KMS-11 (cell line): ENCODE data around the gene DDX24.

ENCODE experiments used
- H2AFZ ChIP-seq: fragments of 200-600 bp; sonication (generic); 2 replicates; pipeline ENCODE4 v1.6.1; 2016; ENCODE audit warnings: antibody characterized with exemption, mixed run types, low read depth
- H3K27ac ChIP-seq: fragments of 200-600 bp; sonication (generic); 2 replicates; pipeline ENCODE4 v1.6.1; 2016; ENCODE audit warnings: mild to moderate bottlenecking, mixed run types
- H3K27me3 ChIP-seq: fragments of 200-600 bp; sonication (generic); 2 replicates; pipeline ENCODE4 v1.6.1; 2017; ENCODE audit warnings: mild to moderate bottlenecking, low read depth, mixed run types, moderate library complexity; ENCODE audit not compliant: insufficient read depth
- H3K36me3 ChIP-seq: fragments of 200-600 bp; sonication (generic); 2 replicates; pipeline ENCODE4 v1.6.1; 2017; ENCODE audit warnings: mild to moderate bottlenecking, mixed run types; ENCODE audit not compliant: insufficient read depth
- H3K4me1 ChIP-seq: fragments of 200-600 bp; sonication (generic); 2 replicates; pipeline ENCODE4 v1.6.1; 2016; ENCODE audit warnings: mild to moderate bottlenecking, low read depth, mixed run types; ENCODE audit not compliant: poor library complexity, severe bottlenecking
- H3K4me2 ChIP-seq: fragments of 200-600 bp; sonication (generic); 2 replicates; pipeline ENCODE4 v1.7.0; 2016; ENCODE audit warnings: mild to moderate bottlenecking, mixed run types
- H3K4me3 ChIP-seq: fragments of 200-600 bp; sonication (generic); IDR thresholded peaks from 2 replicates; pipeline ENCODE4 v1.6.1; 2017; ENCODE audit warnings: low read depth, low read length, mixed read lengths; ENCODE audit not compliant: insufficient read depth
- H3K79me2 ChIP-seq: fragments of 200-600 bp; sonication (generic); 2 replicates; pipeline ENCODE4 v1.6.1; 2016; ENCODE audit warnings: low read depth, mixed run types; ENCODE audit not compliant: insufficient read depth
- H3K9ac ChIP-seq: fragments of 200-600 bp; sonication (generic); 2 replicates; pipeline ENCODE4 v1.6.1; 2016; ENCODE audit warnings: mild to moderate bottlenecking, mixed run types
- H4K20me1 ChIP-seq: fragments of 200-600 bp; sonication (generic); 2 replicates; pipeline ENCODE4 v1.6.1; 2016; ENCODE audit warnings: mild to moderate bottlenecking, mixed run types; ENCODE audit not compliant: insufficient read depth
- CTCF ChIP-seq: fragments of 200-600 bp; sonication (generic); conservative IDR thresholded peaks from 2 replicates; pipeline ENCODE4 v1.6.1; 2017; ENCODE audit warnings: low read depth, mild to moderate bottlenecking, antibody characterized with exemption, low read length, moderate library complexity, mixed read lengths

The DDX24 gene

DNA sequence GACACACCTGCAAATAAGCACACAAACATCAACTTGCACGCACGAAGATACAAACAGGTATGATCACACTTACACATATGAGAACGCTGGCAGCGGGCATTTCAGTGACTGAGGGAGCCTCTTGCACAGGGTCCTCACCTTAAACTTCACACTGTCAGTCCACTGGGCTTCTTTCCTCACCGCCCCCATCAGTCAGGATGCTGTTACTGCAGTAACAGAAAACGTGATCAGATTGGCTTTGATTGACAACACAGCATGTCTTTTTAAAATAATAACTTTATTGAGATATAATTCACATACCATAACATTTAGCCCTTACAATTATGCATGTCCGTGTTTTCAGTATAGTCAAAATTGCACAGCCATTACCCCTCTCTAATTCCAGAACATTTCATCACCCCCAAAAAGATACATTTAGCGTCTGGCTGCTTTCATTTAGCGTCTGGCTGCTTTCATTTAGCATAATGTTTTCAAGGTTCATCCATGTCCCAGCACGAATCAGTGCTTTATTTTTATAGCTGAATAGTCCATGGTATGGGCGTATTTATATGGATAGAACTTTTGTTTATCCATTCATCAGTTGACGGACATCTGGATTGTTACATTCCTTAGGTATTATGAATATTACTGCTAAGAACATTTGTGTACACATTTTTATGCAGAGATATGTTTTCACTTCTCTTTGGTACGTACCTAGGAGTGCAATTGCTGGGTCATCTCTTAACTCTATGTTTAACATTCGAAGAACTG lies 75.5 kb downstream of the DDX24 start:
- H3K27ac ChIP-seq = no peak overlapping the region
- H2AFZ ChIP-seq = no peak overlapping the region
- no peak overlapping the region for H3K9ac ChIP-seq
- no peak overlapping the region for H3K4me2 ChIP-seq
- no peaks in the 10 kb centered on the region for H3K36me3 ChIP-seq
- H3K4me1 ChIP-seq = peaks cover 52% of the 10 kb centered on the region
- no peaks in the 10 kb centered on the region for H3K27me3 ChIP-seq
- no peak overlapping the region for H3K4me3 ChIP-seq
- TF ChIP-seq CTCF = peak; percentile 34
- no peaks in the 10 kb centered on the region for H3K79me2 ChIP-seq
- no peaks in the 10 kb centered on the region for H4K20me1 ChIP-seq

DNA sequence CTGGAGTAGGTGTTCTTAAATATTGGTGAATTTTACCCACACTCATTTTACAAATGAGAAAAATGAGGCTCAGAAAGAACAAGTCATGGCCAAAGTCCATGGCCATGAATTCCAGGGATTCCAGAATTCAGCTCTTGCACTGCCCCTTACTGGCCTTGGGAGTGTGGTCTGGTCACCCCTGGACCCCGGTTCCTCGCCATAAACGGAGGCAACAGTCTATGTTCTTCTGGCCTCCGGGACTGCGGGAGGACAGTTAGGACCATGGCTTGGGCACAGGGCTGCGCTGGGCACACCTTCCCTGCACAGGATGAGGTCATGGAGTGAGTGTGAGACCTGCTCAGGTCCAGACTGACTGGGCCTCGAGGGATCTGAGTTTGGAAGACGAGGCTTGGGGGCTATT lies 77.0 kb downstream of the DDX24 start:
- H3K27me3 ChIP-seq = no peaks in the 10 kb centered on the region
- no peak overlapping the region for H2AFZ ChIP-seq
- H3K36me3 ChIP-seq = no peaks in the 10 kb centered on the region
- no peaks in the 10 kb centered on the region for H4K20me1 ChIP-seq
- peaks cover 47% of the 10 kb centered on the region for H3K4me1 ChIP-seq
- no peak overlapping the region for H3K4me3 ChIP-seq
- no peak overlapping the region for H3K9ac ChIP-seq
- no peaks in the 10 kb centered on the region for H3K79me2 ChIP-seq
- H3K27ac ChIP-seq = no peak overlapping the region
- no peak overlapping the region for H3K4me2 ChIP-seq
- TF ChIP-seq CTCF = no peak

GRCh38 chr14:94003397-94003796 lies 77.6 kb downstream of the DDX24 start:
- no peak overlapping the region for H3K9ac ChIP-seq
- H3K4me3 ChIP-seq = no peak overlapping the region
- H3K79me2 ChIP-seq = no peaks in the 10 kb centered on the region
- H4K20me1 ChIP-seq = no peaks in the 10 kb centered on the region
- no peaks in the 10 kb centered on the region for H3K27me3 ChIP-seq
- H3K4me2 ChIP-seq = no peak overlapping the region
- peaks cover 47% of the 10 kb centered on the region for H3K4me1 ChIP-seq
- no peaks in the 10 kb centered on the region for H3K36me3 ChIP-seq
- H2AFZ ChIP-seq = no peak overlapping the region
- H3K27ac ChIP-seq = no peak overlapping the region
- TF ChIP-seq CTCF = no peak

DNA sequence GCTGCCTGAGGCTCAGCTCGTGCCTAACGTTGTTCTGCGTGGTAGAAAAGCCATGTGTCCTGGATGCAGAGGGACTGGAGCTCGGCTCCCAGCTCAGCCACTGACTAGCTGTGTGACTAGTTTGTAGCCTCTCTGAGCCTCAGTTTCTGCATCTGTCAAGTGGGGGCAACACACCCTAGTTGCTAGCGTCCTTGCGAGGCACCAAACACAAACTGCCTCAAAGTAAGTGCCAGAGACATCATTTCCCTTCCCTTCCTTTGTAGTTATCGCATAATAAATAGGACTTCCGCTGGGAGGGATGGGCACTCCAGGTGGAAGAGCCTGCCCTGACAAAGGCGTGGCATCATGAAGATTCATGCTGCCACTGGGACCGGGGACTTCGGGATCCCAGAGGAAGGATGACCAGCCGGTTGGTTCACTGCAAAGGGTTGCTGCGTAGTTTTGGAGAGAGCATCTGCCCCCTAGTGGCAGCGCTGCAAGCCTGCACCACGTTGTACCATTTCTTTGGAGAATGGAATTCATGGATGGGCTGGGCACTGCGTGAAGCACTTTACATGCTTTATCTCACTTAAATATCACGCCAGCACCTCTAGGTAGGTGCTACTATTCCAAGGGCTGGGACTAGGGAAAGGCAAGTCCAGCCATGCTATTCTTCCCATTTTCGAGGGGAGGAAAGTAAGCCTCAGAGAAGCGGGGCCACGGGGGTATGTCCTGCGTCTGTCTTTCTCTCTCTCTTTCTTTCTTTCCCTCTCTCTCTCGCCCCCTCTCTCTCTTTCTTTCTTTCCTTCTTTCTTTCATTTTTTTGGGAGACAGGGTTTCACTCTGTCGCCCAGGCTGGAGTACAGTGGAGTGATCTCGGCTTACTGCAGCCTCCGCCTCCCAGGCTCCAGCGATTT lies 79.3 kb downstream of the DDX24 start:
- Histone ChIP-seq H4K20me1 (no peaks in the 10 kb centered on the region), H3K4me2 (no peak overlapping the region), H3K27me3 (no peaks in the 10 kb centered on the region), H2AFZ (no peak overlapping the region), H3K9ac (no peak overlapping the region), H3K79me2 (no peaks in the 10 kb centered on the region), H3K4me1 (peaks cover 34% of the 10 kb centered on the region), H3K36me3 (no peaks in the 10 kb centered on the region), H3K4me3 (no peak overlapping the region), H3K27ac (no peak overlapping the region)
- TF ChIP-seq CTCF = peak; percentile 91
